Measurements from ENCODE around the gene CYTH4.
"Not testable (repeated sequence)": the region's sequence is repeated elsewhere in the genome, so short reads cannot be mapped to it uniquely, and the experiment has no call there.

CYTH4 gene

DNA sequence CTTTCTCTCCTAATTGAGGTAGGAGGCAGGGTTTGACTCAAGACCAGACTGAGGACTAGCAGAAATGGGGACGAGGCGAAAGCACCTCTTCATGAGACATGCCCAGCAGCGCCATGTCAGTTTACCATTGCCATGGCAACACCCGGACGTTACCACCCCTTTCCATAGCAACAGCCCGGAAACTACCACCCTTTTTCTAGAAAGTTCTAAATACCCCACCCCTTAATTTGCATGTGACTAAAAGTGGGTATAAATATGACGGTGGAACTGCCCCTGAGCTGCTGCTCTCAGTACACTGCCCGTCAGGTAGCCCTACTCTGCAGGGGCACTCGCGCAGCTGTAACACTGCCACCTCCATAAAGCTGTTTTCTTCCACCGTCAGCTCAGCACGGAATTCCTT is 32.3 kb upstream of the CYTH4 start:
- DNase-seq = no peak

DNA sequence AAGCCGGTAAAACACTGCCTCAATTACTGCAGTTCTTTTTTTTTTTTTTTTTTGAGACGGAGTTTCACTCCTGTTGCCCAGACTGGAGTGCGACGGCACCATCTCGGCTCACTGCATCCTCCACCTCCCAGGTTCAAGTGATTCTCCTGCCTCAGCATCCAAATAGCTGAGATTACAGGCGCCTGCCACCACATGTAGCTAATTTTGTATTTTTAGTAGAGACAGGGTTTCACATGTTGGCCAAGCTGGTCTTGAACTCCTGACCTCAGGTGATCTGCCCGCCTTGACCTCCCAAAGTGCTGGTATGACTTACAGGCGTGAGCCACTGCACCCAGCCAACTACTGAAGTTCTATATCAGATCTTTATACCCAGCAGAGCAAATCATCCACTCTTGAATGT is 30.5 kb upstream of the CYTH4 start:
- DNase-seq = not testable (repeated sequence)

DNA sequence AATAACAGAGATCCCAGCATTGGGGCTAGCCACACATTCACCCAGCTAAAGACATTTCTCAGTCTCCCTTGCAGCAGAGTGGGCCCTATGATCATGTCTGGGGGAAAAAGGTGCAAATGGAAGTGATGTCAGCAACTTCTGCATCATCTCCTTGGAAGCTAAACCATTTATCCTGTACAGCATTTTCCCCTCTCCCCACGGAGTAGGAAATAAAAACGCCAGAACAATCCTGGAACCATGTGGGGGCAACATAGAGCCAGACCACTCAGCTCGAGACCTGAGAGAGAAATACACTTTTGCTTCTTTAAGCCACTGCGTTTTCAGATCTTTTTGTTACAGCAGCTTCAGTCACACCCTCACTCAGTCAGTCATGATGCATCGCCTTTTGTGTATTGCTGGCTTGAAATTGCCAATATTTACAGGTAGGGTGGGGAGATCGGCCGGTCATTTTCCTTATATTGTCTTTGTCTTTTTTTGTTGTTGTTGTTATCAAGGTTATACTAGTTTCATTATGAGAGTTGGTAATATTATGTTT is 29.1 kb upstream of the CYTH4 start:
- DNase-seq = peak; percentile 34

DNA sequence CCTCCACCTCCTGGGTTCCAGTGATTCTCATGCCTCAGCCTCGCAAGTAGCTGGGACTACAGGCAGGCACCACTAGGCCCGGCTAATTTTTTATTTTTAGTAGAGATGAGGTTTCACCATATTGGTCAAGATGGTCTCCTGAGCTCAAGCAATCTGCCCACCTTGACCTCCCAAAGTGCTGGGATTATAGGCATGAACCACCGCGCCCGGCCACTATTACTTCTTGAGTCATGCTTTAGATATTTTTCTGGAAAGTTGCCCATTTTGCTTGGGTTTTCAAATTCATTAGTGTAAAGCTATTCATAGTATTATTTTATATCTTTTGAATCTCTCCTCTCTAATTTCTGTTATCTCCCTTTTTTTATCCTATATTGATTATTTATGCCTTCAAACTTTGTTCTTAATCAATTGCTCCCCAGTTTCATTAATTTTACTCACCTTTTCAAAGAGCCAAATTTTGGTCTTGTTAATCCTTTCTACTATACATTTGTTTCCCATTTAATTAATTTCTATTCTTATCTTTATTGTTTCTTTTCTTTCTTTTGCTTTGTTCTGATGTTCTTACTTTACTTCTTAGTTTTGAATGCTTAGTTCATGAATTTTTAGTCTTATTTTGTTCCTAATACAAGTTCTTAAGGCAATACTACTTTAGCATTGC is 28.0 kb upstream of the CYTH4 start:
- DNase-seq = peak; percentile 84

DNA sequence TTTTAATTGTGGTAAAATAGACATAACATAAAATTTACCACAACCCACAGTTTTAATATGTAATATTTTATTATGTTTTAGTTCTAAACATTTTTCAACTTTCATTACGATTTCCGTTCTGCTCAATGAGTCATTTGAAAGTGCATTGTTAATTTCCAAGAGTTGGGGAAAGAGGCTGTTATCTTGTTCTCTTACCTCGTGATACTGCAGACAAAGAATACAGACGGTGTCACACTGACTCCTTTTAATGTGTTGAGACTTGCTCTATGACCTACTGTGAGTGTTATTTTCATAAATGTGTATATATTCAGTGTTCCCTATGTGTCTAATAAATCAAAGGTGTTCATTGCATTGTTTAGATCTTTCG is 27.5 kb upstream of the CYTH4 start:
- no peak for DNase-seq

DNA sequence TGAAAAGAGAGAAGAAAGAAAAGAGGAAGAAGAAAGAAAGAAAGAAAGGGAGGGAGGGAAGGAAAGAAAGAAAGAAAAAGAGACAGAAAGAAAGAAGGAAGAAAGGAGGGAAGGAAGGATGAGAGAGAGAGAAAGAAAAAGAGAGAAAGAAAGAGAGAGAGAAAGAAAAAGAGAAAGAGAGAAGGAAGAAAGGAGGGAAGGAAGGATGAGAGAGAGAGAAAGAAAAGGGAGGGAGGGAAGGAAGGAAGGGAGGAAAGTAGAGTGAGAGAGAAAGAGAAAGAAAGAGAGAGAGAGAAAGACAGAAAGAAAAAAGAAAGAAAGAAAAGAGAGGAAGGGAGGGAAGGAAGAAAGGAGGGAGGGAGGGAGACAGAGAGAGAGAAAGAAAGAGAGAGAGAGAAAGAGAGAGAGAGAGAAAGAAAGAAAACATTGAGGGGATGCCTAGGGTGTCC is 26.7 kb upstream of the CYTH4 start:
- no peak for DNase-seq

DNA sequence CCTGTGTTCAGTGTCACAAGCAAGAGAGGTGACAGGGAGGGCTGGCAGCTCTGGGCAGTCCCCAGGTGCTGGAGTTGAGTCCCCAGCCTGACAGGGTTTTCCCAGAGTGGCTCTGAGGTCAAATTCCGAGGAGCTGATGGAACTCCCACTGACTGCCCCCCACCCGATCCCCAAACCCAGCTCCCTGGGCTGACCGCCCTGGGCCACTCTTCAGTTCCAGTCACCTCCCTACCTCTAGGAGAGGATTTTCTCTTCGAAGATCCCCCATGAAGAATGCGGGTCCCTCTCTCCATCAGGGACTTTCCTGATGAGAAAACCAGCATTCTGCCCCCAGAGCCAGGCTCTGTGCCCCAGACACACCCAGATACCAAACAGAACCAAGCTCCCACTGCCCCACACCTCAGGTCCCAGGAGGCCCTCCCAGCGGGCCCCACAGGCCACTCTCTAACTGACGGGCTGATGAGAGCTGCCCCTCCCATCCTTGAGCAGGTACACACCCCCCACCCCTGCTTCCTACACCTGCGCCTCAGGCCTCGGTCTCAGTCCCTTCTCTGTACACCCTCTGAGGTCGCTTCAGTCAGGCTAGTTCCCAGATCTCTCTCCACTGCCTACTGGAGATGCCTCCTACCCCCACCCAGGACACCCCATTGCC is 26.1 kb upstream of the CYTH4 start:
- no peak for DNase-seq

DNA sequence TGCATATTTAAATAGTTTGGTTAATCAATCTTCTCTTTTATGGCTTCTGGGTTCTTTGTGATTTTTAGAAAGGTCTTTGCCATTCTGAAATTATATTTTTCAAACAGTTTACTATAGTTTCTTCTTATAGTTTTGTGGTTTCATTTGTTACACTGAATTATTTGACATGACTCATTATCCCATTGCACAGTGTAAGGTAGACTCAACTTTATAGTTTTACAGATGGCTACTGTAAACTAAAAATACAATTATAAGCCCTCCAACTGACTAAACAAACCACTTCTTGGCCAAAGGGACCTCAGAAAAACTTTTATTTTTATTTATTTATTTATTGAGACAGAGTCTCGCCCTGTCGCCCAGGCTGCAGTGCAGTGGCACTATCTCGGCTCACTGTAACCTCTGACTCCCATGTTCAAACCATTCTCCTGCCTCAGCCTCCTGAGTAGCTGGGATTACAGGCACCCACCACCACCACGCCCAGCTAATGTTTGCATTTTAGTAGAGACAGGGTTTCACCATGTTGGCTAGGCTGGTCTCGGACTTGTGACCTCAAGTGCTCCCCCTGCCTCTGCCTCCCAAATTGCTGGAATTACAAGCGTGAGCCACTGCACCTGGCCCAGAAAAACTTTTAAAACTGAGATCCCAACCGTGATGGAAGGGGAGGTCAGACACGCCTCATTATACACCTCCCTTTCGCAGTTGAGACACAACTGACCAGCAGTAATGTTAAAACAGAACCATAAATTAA is 24.1 kb upstream of the CYTH4 start:
- DNase-seq = no peak

DNA sequence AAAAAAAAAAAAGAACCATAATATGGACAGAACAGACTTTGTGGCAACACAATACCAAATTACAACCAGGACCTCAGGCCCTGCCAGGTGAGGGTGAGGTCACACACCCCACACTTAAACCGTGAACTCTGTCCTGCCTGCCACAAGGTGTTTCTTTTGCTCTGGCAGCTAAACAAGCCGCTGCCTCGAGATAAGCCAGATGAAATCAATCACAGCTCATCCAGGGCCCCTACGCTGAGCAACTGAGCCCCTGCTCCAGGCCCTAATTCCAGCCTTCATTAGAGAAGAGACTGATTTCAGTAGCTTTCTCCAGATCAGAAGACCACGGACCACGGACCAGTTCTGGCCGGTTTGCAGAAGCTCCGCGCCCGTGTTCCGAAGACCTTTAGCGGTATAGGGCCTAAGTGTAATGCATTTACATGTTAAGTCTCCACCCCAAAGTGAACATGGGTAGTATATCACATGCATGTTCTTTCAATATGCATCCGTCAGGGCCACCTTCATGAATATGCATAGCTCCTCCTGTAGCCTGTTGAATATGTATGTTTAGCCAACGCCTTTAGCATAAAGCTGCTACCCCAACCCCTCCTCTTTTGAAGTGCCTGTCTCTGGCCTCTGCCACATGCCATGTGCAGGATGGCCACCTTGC is 23.4 kb upstream of the CYTH4 start:
- DNase-seq = no peak

DNA sequence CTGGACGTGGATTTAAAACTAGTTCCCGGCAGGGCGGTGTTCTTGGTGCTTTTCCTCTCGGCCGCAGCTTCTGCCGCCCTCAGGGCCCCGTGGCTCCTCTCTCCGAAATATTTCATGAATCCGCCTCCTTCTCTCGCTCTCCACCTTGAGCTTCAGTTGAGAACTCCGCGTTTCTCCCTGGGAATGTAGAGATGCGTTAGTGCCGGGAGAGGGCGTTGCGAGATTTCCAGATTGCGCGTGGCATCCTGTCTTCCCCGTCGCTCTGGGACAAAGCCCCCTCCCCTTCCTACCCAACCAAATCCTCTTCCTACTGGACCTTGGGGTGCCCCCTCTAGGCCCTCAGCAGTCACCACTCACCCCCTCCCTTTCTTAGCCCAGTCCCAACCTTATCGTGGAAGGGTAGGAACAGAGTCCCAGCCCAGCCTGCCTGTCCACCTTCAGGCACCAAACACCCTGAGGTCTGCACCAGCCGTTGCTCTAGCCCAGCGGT is 22.7 kb upstream of the CYTH4 start:
- peak; percentile 64 for DNase-seq

DNA sequence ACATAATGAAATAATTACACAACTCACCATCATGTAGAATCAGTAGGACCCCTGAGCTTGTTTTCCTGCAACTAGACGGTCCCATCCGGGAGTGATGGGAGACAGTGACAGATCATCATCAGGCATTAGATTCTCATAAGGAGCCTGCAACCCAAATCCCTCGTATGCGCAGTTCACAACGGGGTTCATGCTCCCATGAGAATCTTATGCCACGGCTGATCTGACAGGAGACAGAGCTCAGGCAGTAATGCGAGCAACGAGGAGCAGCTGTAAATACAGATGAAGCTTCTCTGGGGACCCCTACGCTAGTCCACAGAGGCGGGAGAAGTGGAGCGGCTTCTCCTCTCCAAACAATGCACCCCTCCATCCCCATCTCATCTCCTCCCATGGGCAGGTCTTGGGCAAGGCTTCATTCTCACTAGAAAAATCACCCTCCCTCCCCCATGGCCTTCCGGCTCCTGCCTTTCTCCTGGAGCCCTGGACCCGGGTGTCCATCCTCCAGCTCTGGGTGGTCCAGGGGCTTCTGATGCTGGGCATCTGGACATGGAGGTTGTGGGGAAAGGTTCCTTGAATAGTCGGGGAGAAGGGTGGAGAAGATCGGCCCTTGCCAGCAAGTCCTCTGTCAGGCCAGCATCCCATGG is 22.0 kb upstream of the CYTH4 start:
- no peak for DNase-seq

DNA sequence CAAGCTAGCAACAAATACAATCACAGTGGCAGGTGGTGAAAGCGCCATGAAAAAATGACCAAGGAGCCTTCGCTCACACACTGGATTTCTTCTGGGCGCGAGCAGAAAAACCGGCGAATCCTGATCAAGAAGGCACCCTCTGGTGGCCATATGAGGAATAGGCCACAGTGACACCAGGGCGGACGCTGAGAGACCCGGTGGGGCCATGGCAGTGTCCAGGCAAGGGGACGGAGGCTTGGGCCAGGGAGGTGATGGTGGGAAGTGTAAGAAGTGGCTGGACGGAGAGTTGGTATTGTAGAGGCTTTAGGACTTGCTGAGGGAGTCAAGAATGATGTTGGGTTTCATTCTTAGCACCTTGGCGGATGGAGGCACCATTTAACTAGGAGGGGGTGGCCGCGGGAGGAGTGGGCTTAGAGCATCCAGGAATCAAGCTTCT is 21.4 kb upstream of the CYTH4 start:
- DNase-seq = peak; percentile 64

DNA sequence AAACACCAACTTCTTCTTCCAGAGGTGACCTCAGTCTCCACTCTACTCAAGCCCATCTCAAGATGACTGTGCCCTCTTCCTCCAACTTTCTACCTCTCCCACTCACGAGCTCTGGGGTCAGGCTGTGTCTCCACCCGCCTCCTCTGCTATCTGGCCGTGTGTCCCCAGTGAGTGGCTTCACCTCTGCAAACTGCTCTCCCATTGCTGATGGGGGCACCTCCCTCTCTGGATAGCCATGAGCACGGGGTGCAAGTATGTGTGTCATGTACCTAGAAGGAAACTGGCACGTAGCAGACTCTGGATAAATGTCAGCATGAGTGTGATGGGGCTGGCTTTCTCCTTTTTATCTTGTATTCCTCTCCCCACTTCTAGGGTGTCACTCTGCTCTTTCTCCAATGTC is 20.0 kb upstream of the CYTH4 start:
- DNase-seq = no peak

DNA sequence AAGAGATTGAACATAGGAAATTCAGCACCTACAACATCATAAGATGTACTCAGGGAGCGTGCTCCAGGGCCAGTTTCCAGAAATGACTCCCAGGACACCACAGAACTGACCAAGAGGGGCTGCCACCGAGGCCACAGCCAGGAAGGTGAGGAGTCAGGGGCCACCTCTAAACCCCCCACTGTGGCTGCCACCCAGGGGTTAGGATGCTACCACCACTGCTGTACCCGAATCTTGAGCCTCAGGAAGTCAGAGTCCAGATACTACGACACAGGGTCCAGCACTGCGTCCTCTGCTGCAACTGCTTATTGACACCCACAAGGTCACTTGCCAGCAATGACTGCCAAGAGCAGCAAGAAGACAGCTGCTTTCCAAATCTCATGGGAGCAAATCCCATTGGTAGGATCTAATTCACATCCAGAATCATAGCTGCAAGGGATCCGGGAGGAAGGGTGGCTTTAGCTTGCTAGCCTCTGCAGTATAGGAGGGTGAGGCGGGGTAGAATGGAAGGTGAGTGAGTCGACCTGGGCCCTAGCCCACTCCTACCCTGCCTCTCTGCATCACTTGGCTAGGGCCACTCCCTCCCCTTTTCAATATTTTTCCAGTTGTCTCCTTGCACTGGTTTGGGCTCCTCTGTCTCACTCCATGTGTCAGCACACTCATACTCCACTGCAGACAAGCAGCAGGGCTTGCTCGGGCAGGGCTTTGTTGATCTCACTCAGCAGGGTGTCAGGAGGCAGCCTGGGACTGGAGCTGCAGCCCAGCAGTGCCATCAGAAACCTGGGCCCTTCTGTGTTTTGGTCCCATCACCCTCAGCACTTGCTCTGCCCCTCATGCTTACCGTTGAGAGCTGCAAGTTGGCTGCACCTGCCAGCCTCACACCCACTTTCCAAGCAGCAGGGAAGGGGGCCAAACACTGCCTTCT is 18.1 kb upstream of the CYTH4 start:
- DNase-seq = no peak

DNA sequence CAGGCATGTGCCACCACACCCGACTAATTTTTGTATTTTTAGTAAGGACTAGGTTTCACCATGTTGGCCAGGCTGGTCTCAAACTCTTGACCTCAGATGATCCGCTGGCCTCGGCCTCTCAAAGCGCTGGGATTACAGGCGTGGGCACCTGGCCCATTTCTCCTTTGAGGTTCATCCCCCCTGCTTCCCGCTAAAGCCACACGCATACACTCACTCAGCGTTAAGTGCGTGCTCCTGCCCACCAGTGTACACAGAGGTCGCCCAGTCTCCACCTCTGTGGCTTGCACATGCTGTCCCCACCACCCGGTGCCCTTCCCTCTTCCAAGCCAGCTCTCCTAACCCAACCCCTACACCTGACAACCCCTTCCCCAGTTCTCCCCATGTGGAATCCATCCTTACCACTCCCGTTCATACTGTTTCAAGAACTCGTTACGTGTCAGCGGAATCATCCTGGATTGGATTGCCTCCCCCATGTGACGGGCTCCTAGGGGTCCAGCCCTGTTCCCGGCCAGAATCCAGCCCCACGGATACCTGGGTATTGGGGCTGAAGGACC is 15.7 kb upstream of the CYTH4 start:
- DNase-seq = no peak

DNA sequence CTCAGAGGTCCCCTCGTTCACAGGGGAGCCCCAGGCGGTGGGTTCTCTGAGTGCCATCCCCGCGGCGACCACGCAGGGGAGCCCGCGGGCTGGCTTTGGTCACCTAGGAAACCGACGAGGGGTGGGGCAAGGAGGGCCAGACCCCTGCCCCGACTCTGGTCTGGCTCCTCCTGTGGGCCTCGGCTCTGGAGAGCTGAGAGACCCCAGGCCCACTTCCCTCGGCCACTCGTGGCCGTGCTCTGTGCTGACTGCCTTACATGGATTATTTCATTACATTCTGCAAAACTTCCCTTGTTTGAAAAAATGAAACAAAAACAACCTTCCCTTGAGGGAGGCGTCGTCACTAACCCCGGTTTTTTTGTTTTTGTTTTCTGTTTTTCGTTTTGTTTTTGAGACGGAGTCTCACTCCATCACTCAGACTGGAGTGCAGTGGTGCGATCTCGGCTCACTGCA is 15.1 kb upstream of the CYTH4 start:
- DNase-seq = peak; percentile 44

DNA sequence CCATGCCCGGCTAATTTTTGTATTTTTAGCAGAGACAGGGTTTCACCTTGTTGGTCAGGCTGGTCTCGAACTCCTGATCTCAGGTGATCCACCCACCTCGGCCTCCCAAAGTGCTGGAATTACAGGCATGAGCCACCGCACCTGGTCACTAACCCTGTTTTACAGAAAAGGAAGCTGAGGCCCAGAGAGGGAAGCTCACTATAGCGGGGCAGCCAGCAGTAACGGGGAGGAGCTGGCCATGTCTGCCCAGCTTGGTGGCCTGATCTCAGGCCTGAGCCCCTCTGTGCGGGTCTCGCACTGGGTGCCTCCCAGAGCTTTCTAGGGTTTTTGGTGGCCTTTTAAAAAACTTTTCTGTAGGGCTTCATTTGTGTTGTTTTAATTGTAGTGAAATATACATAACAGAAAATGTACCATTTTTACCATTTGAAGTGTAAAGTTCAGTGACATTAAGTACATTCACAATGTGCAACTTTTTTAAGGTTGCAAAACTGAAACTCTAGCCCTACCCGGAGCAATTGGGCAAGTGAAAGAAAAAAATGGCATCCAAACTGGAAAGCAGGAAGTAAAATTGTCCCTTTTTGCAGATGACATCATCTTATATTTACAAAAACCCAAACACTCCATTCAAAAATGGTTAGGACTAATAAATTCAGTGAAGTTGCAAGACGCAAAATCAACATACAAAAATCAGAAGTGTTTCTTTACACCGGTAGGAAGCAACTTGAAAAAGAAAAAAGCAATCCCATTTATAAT is 14.5 kb upstream of the CYTH4 start:
- no peak for DNase-seq

DNA sequence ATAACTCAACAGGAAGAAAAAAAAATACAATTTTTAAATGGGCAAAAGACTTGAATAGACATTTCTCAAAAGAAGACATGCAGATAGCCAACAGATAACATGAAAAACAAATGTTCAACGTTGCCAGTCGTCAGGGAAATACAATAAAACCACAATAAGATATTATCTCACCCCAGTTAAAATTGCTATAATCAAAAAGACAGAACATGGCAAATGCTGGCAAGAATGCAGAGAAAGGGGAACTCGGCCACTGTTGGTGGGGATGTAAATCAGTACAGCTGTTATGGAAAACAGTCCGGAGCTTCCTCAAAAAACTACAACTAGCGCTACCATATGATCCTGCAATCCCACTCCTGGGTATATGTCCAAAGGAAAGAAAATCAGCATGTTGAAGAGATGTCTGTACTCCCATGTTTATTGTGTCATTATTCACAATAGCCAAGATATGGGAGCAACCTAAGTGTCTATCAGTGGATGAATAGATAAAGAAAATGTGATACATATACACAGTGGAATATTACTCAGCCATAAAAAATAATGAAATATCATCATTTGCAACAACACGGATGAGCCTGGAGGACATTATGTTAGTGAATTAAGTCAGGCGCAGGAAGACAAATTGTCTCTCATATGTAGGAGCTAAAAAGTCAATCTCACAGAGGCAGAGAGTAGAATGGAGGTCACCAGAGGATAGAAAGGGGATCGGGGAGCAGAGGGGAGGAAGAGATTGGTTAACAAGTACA is 12.2 kb upstream of the CYTH4 start:
- DNase-seq = no peak

DNA sequence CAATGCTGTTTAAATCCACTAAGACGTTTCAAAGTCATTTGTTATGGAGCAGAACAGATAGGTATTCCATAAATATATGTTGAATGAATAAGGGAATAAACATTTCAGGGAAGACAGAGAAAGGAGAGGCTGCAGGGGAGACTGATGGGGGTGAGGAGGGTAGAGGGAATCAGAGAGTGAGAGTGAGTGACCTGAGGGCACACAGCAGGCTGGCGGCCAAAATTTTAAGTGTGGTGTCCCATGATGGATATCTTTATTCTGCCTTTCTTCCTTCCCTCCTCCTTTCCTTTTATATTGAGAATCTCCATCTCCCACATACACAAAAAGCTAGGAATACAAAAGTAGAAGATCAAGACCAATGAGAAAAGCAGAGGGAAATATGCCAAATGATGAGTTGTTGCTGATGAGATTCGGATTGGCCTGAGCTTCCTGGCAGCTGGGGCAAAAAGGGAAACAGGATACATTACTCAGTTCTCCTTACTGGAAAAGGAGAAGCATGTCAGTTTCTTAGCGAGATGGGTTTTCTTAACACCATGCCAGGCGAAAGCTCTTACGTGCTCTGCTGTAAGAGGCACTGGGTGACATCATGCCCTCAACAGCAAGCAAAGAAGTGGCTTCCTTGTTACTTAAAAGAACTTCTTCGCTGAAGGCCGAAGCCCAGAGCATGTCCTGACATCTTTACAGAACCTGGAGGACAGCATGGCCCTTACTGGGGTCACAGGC is 11.2 kb upstream of the CYTH4 start:
- DNase-seq = peak; percentile 39
